Activated CD4-positive, alpha-beta memory T cell treated with anti-CD3 and anti-CD28 coated beads for 36 hours (primary cell): ENCODE measurements around the gene CEP112. TPM values are rescaled to one million over a fixed set of nuclear protein-coding genes. Genes with fewer than 3 reads are reported as not detected.
"Not testable (repeated sequence)": the region's sequence is repeated elsewhere in the genome, so short reads cannot be mapped to it uniquely, and the experiment has no call there.

Experiments used
- CTCF ChIA-PET: fragments of 350-600 bp; sonication (Branson Sonifier 250); formaldehyde crosslinking; loops from one replicate; lab custom pipeline; 2021; ENCODE audit warnings: antibody characterized with exemption, inconsistent platforms; lab: Charles Lee
- POLR2A ChIA-PET: fragments of 350-600 bp; sonication (Branson Sonifier 250); formaldehyde crosslinking; loops from one replicate; lab custom pipeline; 2021; ENCODE audit warnings: antibody characterized with exemption; lab: Charles Lee
- DNase-seq: peaks from one replicate; pipeline ENCODE4 v3.0.0-alpha.2; 2020
- H3K27ac Mint-ChIP-seq: one replicate; pipeline ENCODE4 v1.8.0; 2021; ENCODE audit warnings: mixed read lengths
- H3K27me3 Mint-ChIP-seq: one replicate; pipeline ENCODE4 v1.8.0; 2021; ENCODE audit warnings: mixed read lengths
- H3K36me3 Mint-ChIP-seq: one replicate; pipeline ENCODE4 v1.8.0; 2021; ENCODE audit warnings: mixed read lengths
- H3K4me1 Mint-ChIP-seq: one replicate; pipeline ENCODE4 v1.8.0; 2021; ENCODE audit warnings: low read depth, mixed read lengths
- H3K4me3 Mint-ChIP-seq: one replicate; pipeline ENCODE4 v1.8.0; 2021; ENCODE audit warnings: mild to moderate bottlenecking, mixed read lengths
- H3K9me3 Mint-ChIP-seq: one replicate; pipeline ENCODE4 v1.8.0; 2021; ENCODE audit warnings: mixed read lengths
- intact Hi-C: fragments of 100-400 bp; cut with micrococcal nuclease; formaldehyde crosslinking; loops from one replicate; pipeline ENCODE4 v1.15.1; 2023
- total RNA-seq, 2 experiments: library from RNA; stranded (reverse); gene quantifications; one replicate each; pipeline ENCODE4 v1.2.3, GENCODE V29; 2021

CEP112 gene
- total RNA-seq, 2 experiments from 2014 or later, result 3.3 to 3.7 TPM

DNA sequence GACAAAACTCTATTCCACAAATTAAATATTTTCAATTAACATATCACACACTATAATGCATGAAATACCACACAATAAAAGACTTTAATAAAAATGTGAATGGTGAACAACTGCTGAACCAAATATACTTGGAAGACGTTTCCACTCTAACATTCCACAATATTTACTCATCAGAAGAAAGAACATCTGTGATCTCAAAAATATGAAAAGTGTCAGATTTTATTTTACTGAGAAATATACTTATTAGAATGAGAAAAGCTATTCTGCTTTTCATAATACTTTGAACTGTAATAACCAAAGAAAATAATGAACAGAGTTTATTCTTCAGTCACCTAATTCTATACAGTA lies 448.7 kb downstream of the CEP112 start:
- H3K4me3 Mint-ChIP-seq, result no peak overlapping the region
- no peak for DNase-seq
- no peaks in the 10 kb centered on the region for H3K36me3 Mint-ChIP-seq
- H3K4me1 Mint-ChIP-seq, result peaks cover 21% of the 10 kb centered on the region
- peaks cover 9% of the 10 kb centered on the region for H3K9me3 Mint-ChIP-seq
- intact Hi-C loops, result no loop called here
- CTCF ChIA-PET, result interaction anchor here (0.7 kb wide), 1 partner anchor 448 kb away, joined by 3 read pairs; no protein-coding TSS in a partner anchor
- no peak overlapping the region for H3K27ac Mint-ChIP-seq
- no peaks in the 10 kb centered on the region for H3K27me3 Mint-ChIP-seq
- POLR2A ChIA-PET, result no interaction called here

DNA sequence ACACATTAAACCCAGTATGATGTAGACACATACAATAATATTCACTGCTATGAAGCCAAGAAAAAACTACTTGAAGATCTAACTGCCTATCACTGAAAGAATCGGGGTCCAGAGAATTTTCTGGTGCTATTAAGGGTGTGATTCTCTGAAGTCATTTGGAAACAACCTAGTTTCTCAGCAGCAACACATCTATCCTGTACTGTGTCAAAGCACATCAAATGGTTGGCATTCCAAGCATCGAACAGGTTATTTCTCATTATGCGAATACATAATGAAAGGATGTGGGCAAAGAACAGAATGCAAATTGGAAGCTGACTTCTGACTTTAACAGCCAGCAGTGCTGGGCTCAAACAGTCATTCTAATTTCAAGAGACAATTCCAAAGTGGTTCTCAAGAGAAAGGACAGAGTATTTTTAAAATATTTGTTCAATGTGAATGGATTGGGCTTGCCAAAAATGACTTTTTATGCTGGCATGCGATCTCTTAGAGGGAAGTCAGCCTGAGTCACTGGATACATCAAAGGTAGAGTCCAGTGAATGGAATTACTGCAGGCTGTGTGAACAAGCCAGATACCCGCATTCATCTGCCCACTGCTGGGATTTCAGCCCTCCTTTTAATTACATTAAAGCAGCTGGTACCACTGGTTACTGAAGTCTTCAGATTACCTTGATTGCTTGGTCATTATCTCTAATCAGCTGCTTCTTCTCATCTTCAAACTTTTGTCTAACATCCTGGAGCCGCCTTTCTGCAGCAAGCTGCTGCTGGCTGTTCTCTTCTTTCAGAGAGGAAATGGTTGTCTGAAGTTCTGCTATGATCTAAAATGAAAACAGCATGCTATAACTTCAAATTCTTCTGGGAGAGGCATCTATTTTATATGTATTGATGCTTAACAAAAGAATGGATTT lies 449.3 kb downstream of the CEP112 start:
- POLR2A ChIA-PET, result interaction anchor here (1.0 kb wide), 1 partner anchor 86 kb away, joined by 3 read pairs; no protein-coding TSS in a partner anchor
- Mint-ChIP-seq H3K4me3 (no peak overlapping the region), H3K36me3 (no peaks in the 10 kb centered on the region), H3K4me1 (peaks cover 21% of the 10 kb centered on the region), H3K27me3 (no peaks in the 10 kb centered on the region), H3K27ac (no peak overlapping the region), H3K9me3 (peaks cover 9% of the 10 kb centered on the region)
- DNase-seq, result no peak
- CTCF ChIA-PET, result interaction anchor here (0.7 kb wide), 1 partner anchor 447 kb away, joined by 3 read pairs; no protein-coding TSS in a partner anchor
- intact Hi-C loops, result no loop called here

DNA sequence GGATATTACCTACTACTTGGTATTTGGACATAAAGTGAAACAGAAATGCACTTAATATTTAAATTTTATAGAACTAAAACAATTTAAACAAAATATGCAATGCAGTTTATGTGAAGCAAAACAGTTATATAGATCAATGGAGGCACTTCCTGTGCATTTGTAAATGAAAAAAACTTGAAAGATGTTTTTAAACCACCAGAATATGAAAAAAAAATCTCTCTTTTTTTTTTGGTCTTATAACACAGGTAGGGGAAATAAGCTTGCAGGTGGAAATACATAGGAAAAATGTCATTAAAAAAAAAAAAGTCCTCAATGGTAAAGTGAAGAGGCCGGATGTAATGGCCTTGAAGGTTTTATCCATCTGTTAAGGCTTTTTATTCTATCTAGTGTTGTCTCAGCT lies 450.2 kb downstream of the CEP112 start:
- ChIA-PET POLR2A (interaction anchor here (1.0 kb wide), 1 partner anchor 85 kb away, joined by 3 read pairs; no protein-coding TSS in a partner anchor), CTCF (no interaction called here)
- no peak for DNase-seq
- Mint-ChIP-seq H3K9me3 (peaks cover 9% of the 10 kb centered on the region), H3K27ac (no peak overlapping the region), H3K4me1 (peaks cover 21% of the 10 kb centered on the region), H3K4me3 (no peak overlapping the region), H3K27me3 (no peaks in the 10 kb centered on the region), H3K36me3 (no peaks in the 10 kb centered on the region)
- intact Hi-C loops, result no loop called here

DNA sequence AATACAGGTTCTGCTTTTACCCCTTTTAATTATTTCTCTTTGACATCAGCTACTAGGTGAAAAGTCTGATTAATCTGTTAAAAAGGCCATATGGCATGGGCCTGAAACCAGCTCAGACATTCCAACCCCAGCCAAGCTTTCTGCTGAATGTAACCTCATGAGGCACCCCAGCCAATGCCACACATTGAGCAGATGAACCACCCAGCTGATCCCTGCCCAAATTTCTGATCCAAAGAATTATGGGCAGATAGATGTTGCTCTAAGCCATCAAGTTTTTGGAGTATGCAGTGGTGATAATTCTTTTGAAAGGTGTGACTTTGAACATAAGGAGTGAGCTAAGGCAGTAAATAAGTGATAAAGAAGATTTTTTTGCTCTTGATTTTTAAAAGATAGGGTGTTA lies 452.9 kb downstream of the CEP112 start:
- Mint-ChIP-seq H3K4me3 (no peak overlapping the region), H3K27ac (no peak overlapping the region), H3K36me3 (no peaks in the 10 kb centered on the region), H3K4me1 (peaks cover 21% of the 10 kb centered on the region), H3K27me3 (no peaks in the 10 kb centered on the region), H3K9me3 (peaks cover 9% of the 10 kb centered on the region)
- no peak for DNase-seq
- POLR2A ChIA-PET, result no interaction called here
- intact Hi-C loops, result no loop called here
- CTCF ChIA-PET, result no interaction called here

DNA sequence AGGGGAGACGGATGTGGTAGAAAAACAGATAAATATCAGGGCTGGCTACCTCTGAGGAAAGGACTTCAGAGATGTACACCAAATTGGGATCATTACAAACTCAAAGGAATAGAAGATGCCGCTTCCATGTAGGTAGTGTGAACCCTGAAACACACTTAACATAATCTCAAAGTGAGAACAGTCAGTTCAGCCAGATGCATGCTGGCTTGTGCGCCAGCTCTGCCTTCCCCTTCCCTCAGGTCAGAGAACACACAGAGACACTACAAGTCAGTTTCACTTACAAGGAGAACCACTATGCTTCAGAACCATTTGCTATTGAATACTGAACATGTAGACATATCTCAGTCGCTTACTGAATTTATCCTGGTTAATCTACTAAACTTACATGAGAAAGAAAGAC lies 454.5 kb downstream of the CEP112 start:
- Mint-ChIP-seq H3K27me3 (no peaks in the 10 kb centered on the region), H3K4me3 (no peak overlapping the region), H3K27ac (no peak overlapping the region), H3K36me3 (no peaks in the 10 kb centered on the region), H3K9me3 (peaks cover 9% of the 10 kb centered on the region), H3K4me1 (peaks cover 20% of the 10 kb centered on the region)
- ChIA-PET CTCF (no interaction called here), POLR2A (no interaction called here)
- intact Hi-C loops, result no loop called here
- DNase-seq, result no peak

DNA sequence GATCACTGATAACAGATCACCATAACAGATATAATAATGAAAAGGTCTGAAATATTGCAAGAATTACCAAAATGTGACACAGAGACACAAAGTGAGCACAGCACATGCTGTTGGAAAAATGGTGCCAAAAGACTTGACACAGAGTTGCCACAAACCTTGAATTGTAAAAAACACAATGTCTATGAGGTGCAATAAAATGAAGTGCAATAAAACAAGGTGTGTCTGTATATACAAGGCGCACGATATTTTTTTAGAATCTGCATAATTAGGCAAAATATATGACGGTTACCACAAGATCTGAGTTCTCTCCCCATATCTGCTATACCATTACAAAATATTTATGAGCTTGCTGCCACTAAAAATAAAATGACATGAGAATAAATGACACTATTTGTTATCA lies 458.6 kb downstream of the CEP112 start:
- CTCF ChIA-PET, result interaction anchor here (0.9 kb wide), 1 partner anchor 315 kb away, joined by 3 read pairs; no protein-coding TSS in a partner anchor
- Mint-ChIP-seq H3K36me3 (no peaks in the 10 kb centered on the region), H3K4me3 (no peak overlapping the region), H3K27ac (no peak overlapping the region), H3K4me1 (peaks cover 10% of the 10 kb centered on the region), H3K27me3 (no peaks in the 10 kb centered on the region), H3K9me3 (no peaks in the 10 kb centered on the region)
- intact Hi-C loops, result no loop called here
- POLR2A ChIA-PET, result no interaction called here
- no peak for DNase-seq

DNA sequence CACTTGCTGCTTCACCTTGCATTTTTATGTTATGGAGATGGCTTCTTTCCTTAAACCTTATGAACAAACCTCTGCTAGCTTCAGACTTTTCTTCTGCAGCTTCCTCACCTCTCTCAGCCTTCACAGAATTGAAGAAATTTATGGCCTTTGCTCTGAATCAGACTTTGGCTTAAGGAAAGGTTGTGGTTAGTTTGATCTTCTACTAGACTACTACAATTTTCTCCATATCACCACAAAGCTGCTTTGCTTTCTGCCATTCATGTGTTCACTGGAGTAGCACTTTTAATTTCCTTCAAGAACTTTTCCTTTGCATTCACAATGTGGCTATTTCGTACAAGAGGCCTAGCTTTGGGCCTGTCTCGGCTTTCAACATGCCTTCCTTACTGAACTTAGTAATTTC lies 459.3 kb downstream of the CEP112 start:
- DNase-seq, H3K27me3 Mint-ChIP-seq, H3K27ac Mint-ChIP-seq, POLR2A ChIA-PET, H3K9me3 Mint-ChIP-seq, H3K36me3 Mint-ChIP-seq, intact Hi-C loops, H3K4me3 Mint-ChIP-seq: not testable (repeated sequence)
- CTCF ChIA-PET, result interaction anchor here (0.9 kb wide), 1 partner anchor 314 kb away, joined by 3 read pairs; no protein-coding TSS in a partner anchor
- peaks cover 10% of the 10 kb centered on the region for H3K4me1 Mint-ChIP-seq

DNA sequence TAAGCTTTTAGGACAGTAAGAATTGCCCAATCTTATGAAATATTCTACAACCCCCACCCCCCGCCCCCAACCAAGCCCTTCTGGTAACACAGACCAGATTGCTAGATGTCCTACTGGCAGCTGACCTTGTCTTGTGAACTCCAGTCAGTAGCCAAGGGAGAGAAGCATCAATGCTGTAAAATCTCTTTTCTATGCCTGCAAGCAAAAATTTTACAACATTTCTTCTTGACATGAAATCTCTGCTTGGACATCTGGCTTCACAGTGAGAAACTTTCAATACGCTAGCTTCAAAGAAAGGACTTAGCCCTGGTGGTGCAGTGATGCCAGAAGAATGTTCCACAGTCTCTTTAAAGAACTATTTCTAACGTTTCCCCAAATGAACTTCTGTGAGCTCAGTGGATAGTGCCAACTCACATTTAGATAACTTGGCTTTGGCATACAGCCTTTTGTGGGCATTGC lies 461.2 kb downstream of the CEP112 start:
- no peak overlapping the region for H3K27ac Mint-ChIP-seq
- no peaks in the 10 kb centered on the region for H3K36me3 Mint-ChIP-seq
- H3K9me3 Mint-ChIP-seq, result no peaks in the 10 kb centered on the region
- no peak for DNase-seq
- peaks cover 10% of the 10 kb centered on the region for H3K4me1 Mint-ChIP-seq
- intact Hi-C loops, result no loop called here
- no peaks in the 10 kb centered on the region for H3K27me3 Mint-ChIP-seq
- ChIA-PET POLR2A (no interaction called here), CTCF (no interaction called here)
- H3K4me3 Mint-ChIP-seq, result no peak overlapping the region

DNA sequence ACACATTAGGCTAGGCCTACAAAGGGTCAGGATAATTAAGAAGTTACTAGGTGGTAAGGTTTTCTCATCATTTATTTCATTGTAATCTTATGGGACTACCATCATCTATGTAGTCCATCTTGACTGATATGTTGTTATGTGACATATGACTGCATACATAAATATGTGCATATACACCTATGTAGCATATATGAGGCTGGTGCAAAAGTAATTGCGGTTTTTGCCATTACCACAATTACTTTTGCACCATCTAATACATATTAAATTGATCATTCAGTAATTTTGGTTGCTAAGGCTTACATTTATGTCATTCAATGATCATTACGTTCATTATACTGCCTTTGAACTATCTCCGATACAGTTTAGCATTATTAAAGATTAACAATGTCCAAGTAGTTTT lies 462.7 kb downstream of the CEP112 start:
- Mint-ChIP-seq H3K27ac (no peak overlapping the region), H3K9me3 (no peaks in the 10 kb centered on the region), H3K4me3 (no peak overlapping the region), H3K27me3 (no peaks in the 10 kb centered on the region), H3K36me3 (no peaks in the 10 kb centered on the region), H3K4me1 (peaks cover 10% of the 10 kb centered on the region)
- ChIA-PET CTCF (no interaction called here), POLR2A (no interaction called here)
- no peak for DNase-seq
- intact Hi-C loops, result no loop called here

DNA sequence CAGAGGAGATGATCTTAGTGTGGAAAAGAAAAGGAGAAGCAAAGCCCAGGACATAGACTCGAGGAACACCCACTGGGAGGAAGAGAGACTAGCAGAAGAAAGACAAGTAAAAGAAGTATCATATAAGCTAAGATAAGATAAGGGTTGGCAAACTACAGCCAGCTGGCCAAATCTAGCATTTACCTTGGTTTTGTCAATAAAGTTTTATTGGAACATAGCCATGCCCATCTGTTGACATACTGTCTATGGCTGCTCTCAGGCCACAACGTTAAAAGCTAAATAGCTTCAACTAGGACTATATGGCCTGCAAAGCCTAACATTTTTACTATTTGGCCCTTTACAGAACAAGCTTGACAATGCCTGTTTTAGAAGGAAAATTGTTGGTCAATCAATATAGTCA lies 464.1 kb downstream of the CEP112 start:
- CTCF ChIA-PET, result no interaction called here
- no peaks in the 10 kb centered on the region for H3K27me3 Mint-ChIP-seq
- H3K4me1 Mint-ChIP-seq, result peaks cover 7% of the 10 kb centered on the region
- no peaks in the 10 kb centered on the region for H3K9me3 Mint-ChIP-seq
- no peak overlapping the region for H3K27ac Mint-ChIP-seq
- POLR2A ChIA-PET, result no interaction called here
- intact Hi-C loops, result no loop called here
- no peaks in the 10 kb centered on the region for H3K36me3 Mint-ChIP-seq
- H3K4me3 Mint-ChIP-seq, result no peak overlapping the region
- DNase-seq, result no peak

DNA sequence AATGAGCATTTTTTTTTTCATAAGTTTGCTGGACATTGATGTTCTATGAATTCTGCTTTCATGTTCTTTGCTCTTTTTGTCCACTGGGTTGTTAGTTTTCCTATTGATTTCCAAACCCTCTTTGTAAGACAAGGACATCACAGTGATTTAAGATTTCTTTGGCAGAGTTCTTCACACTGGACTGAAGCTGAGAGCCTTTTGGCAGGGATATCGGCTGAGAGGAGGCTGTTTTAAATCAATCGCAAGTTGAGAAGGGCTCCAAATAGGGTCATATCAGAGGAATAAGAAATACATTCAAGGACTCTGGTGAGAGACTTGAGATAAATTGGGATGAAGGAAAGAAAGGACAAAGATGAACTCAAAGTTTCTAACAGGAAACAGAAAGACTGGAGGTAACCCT lies 464.7 kb downstream of the CEP112 start:
- no peak for DNase-seq
- no peaks in the 10 kb centered on the region for H3K27me3 Mint-ChIP-seq
- intact Hi-C loops, result no loop called here
- no peaks in the 10 kb centered on the region for H3K9me3 Mint-ChIP-seq
- H3K27ac Mint-ChIP-seq, result no peak overlapping the region
- H3K36me3 Mint-ChIP-seq, result no peaks in the 10 kb centered on the region
- H3K4me1 Mint-ChIP-seq, result peaks cover 3% of the 10 kb centered on the region
- ChIA-PET POLR2A (no interaction called here), CTCF (no interaction called here)
- H3K4me3 Mint-ChIP-seq, result no peak overlapping the region

DNA sequence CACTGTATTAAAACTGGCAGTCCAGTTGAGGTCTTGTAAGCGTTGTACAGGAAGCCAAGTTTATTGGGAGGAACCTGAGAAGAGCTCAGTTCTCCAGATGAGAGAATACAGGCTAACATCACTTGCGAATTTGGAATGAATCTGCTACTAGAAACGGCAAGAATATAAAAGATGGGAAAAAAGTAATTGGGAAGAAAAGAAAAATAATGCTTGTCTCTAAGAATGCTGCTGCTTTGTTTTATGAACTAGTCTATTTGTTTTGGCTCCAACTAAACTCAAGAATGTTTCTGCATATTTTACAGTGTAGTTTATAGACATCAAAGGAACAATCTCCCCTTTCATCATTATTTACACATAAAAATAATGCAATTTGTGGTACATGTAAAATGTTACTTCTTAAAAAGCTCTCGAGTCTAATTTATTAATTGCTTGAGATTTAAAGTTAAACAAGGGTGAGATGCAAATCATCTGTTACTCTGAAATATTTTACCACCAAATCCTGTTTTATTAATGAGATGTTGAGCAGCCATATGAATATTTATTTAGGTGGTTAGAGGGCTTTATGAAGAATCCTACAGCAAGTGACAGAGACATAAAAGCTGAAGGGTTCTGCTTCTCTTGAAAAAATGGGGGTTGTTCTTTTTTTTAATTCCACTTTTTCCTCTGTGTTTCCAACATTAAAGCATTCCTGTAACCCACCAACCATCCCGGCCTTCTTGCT lies 468.3 kb downstream of the CEP112 start:
- no peak overlapping the region for H3K4me3 Mint-ChIP-seq
- H3K9me3 Mint-ChIP-seq, result no peaks in the 10 kb centered on the region
- no peaks in the 10 kb centered on the region for H3K4me1 Mint-ChIP-seq
- POLR2A ChIA-PET, result no interaction called here
- H3K27me3 Mint-ChIP-seq, result no peaks in the 10 kb centered on the region
- no peaks in the 10 kb centered on the region for H3K36me3 Mint-ChIP-seq
- DNase-seq, result no peak
- CTCF ChIA-PET, result no interaction called here
- no peak overlapping the region for H3K27ac Mint-ChIP-seq
- intact Hi-C loops, result no loop called here
